Measurements from ENCODE around the gene KCNA5. TPM values are rescaled to one million over a fixed set of nuclear protein-coding genes. Genes with fewer than 3 reads are reported as not detected.

KCNA5 gene
- total and polyA plus RNA-seq, 10 donors: 0.23 to 1.1 (median 0.58) TPM

DNA sequence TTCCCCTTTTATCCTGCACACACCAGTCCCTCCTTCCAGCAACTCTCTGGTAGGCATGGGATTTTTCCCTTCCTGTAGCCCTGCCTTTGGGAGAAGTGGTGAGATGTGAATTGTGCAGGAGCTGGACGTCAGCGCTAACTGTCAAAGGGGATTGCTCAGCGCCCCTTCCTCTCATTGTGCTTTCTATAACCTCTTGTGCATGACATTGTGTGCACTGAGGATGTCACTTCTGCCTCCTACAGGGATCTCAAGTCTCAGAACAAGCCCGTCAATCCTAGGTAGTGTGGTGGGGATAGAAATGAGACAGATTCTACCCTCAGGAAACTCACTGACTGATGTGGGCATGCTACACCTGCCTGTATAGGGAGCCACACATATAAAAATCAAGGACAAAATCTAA is 8.7 kb downstream of the KCNA5 start:
- Histone ChIP-seq H3K27ac (no peak overlapping the region), H3K36me3 (no peaks in the 10 kb centered on the region), H3K9me3 (peaks cover 0 to 5% (median 0%) of the 10 kb centered on the region in 8 donors), H3K27me3 (replicated peaks in 1 of 7) (peaks cover 0 to 17% (median 0%) of the 10 kb centered on the region in 7 donors), H3K4me3 (no peak overlapping the region), H3K4me1 (peaks cover 0 to 47% (median 29%) of the 10 kb centered on the region in 6 donors)
- intact Hi-C loops (cut with DNase I; ENCODE audit: low total_unique reads): no loop called here
- 40 to 70% (median 52%) methylated on average over 4 of the region's 4 CpGs for WGBS, 5 donors
- TF ChIP-seq POLR2A (IDR thresholded peaks at IDR 0.05) (no peak), POLR2AphosphoS5 (IDR thresholded peaks at IDR 0.05) (no peak)
- TF ChIP-seq, protein P1, sequence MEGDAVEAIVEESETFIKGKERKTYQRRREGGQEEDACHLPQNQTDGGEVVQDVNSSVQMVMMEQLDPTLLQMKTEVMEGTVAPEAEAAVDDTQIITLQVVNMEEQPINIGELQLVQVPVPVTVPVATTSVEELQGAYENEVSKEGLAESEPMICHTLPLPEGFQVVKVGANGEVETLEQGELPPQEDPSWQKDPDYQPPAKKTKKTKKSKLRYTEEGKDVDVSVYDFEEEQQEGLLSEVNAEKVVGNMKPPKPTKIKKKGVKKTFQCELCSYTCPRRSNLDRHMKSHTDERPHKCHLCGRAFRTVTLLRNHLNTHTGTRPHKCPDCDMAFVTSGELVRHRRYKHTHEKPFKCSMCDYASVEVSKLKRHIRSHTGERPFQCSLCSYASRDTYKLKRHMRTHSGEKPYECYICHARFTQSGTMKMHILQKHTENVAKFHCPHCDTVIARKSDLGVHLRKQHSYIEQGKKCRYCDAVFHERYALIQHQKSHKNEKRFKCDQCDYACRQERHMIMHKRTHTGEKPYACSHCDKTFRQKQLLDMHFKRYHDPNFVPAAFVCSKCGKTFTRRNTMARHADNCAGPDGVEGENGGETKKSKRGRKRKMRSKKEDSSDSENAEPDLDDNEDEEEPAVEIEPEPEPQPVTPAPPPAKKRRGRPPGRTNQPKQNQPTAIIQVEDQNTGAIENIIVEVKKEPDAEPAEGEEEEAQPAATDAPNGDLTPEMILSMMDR (IDR thresholded peaks at IDR 0.05 in 8 of 11, conservative IDR thresholded peaks at IDR 0.05 in 3 of 11): no peak
- no peak for DNase-seq

DNA sequence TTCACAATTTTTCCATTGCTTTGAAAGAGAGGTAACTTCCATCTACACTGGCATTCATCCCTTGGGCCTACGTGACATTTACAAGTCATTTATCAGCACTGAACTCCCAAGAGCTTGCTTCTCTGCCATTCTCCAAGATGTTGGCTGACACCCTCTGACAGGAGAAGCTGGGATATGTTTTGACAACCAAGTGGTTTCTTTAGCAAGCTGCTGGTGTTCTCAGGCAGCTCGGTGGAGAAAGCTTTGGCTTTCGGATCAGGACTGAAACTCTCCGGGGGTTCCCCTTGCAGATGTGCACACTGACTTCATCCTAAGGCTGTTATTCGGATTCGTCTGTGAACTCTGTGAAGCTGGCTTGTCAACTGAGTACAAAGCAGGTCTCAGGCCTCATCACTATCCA is 15.7 kb downstream of the KCNA5 start:
- intact Hi-C loops (cut with DNase I; ENCODE audit: low total_unique reads): no loop called here
- no peak for TF ChIP-seq POLR2AphosphoS5 (IDR thresholded peaks at IDR 0.05)
- TF ChIP-seq POLR2A (IDR thresholded peaks at IDR 0.05): no peak
- TF ChIP-seq, protein P1 (IDR thresholded peaks at IDR 0.05 in 8 of 11, conservative IDR thresholded peaks at IDR 0.05 in 3 of 11): no peak
- Histone ChIP-seq H3K27me3 (replicated peaks in 1 of 7) (no peaks in the 10 kb centered on the region), H3K9me3 (no peaks in the 10 kb centered on the region), H3K4me3 (no peak overlapping the region), H3K27ac (no peak overlapping the region), H3K36me3 (no peaks in the 10 kb centered on the region), H3K4me1 (no peaks in the 10 kb centered on the region)
- 60 to 84% (median 82%) methylated on average over 6 of the region's 6 CpGs for WGBS, 5 donors
- no peak for DNase-seq

DNA sequence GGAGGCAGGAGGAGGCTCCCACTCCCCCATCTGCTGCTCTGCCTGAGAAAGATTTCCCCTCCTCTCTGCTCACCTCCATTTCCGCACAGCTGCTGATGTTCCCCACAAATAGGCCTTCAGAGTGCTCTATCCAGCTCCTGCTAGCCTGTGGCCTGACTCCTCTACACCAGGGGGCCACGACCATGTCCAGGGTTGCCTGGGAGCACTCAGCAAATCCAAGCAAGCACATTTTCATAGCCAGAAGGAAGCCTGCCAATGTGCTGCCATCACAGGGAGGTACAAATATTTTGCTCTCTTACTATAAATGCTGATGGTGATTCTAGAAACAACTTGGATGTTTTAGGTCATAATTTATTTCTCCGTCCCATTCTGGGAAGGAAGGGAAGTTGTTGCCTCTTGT is 17.3 kb downstream of the KCNA5 start:
- no peak overlapping the region for H3K27ac ChIP-seq
- no peaks in the 10 kb centered on the region for H3K9me3 ChIP-seq
- H3K4me1 ChIP-seq: no peaks in the 10 kb centered on the region
- H3K36me3 ChIP-seq: no peaks in the 10 kb centered on the region
- TF ChIP-seq POLR2AphosphoS5 (IDR thresholded peaks at IDR 0.05) (no peak), POLR2A (IDR thresholded peaks at IDR 0.05) (no peak)
- TF ChIP-seq, protein P1 (IDR thresholded peaks at IDR 0.05 in 8 of 11, conservative IDR thresholded peaks at IDR 0.05 in 3 of 11): no peak
- H3K27me3 ChIP-seq (replicated peaks in 1 of 7): no peaks in the 10 kb centered on the region
- H3K4me3 ChIP-seq: no peak overlapping the region
- intact Hi-C loops (cut with DNase I; ENCODE audit: low total_unique reads): no loop called here
- 81 to 89% (median 86%) methylated on average over 3 of the region's 3 CpGs for WGBS, 5 donors
- no peak for DNase-seq

DNA sequence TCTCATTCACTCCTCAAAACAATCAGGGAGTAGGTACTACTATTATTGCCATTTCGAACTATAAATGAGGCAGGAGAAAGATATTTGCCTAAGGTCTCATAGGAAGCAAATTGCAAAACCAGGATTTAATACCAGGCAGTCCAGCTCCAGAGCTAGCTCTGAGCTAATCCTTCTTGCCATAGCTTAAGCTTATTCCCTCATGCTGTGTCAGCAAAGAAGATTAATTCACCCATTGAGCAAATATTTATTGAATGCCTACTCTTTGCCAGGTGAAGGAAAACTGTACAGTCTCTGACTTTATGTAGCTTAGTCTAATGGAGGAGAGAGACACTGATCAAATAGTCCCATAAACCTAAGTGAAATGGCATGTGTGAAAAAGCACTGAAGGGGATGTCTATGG is 19.5 kb downstream of the KCNA5 start:
- WGBS, 5 donors: 64 to 81% (median 79%) methylated on average over 1 of the region's 1 CpG
- Histone ChIP-seq H3K4me1 (no peaks in the 10 kb centered on the region), H3K27ac (no peak overlapping the region), H3K4me3 (no peak overlapping the region), H3K36me3 (no peaks in the 10 kb centered on the region), H3K27me3 (replicated peaks in 1 of 7) (no peaks in the 10 kb centered on the region), H3K9me3 (no peaks in the 10 kb centered on the region)
- no peak for TF ChIP-seq POLR2A (IDR thresholded peaks at IDR 0.05)
- TF ChIP-seq, protein P1 (IDR thresholded peaks at IDR 0.05 in 8 of 11, conservative IDR thresholded peaks at IDR 0.05 in 3 of 11): no peak
- TF ChIP-seq POLR2AphosphoS5 (IDR thresholded peaks at IDR 0.05): no peak
- intact Hi-C loops (cut with DNase I; ENCODE audit: low total_unique reads): no loop called here
- no peak for DNase-seq

All from spleen (tissue), 11 donors.